Endometrial microvascular endothelial cells (primary cell): ENCODE measurements around the gene PPP2R5C. TPM values are rescaled to one million over a fixed set of nuclear protein-coding genes. Genes with fewer than 3 reads are reported as not detected.

Source experiments
- in situ Hi-C: cut with HindIII; loops from 2 replicates; pipeline ENCODE4 v1.10.0; 2017; ENCODE audit warnings: low sequenced_read_pairs, low pct_unique_long_range_greater_than_20kb; ENCODE audit errors: inconsistent ontology term
- total RNA-seq: library from RNA; depleted of rRNA; stranded (reverse); fragments of >200 nt; gene quantifications from one replicate; pipeline ENCODE4 v1.2.3, GENCODE V29; 2015; ENCODE audit errors: inconsistent ontology term

PPP2R5C gene
- total RNA-seq, 1 donor from 2014 or later: 60.6 TPM

DNA sequence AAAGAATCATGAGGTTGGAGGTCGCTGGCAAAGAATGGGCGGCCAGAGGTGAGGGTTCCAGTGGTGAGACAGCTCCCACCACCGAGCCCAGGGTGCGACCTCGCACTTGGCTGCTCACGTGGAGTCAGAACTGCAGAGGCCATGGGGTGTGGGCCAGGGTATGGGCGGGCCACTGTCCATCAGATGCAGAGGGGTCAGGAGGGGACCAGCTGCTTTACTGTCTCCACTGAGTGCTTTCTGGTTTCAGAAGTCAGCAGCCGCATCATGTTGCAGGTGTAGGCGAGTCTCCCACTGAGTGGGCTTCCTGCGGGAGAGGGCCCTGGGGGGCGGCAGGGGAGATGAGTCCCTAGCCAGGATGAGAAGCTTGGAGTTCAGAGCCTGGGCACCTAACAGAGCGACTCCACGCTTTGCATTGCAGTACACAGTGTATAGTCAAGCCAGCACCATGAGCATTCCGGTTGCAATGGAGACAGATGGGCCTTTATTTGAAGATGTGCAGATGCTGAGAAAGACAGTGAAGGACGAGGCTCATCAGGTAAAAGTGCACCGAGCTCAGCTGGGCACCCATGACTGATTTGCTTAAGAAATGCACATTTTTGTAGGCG, 156.0 kb downstream of the PPP2R5C start:
- in situ Hi-C loops: no loop called here

DNA sequence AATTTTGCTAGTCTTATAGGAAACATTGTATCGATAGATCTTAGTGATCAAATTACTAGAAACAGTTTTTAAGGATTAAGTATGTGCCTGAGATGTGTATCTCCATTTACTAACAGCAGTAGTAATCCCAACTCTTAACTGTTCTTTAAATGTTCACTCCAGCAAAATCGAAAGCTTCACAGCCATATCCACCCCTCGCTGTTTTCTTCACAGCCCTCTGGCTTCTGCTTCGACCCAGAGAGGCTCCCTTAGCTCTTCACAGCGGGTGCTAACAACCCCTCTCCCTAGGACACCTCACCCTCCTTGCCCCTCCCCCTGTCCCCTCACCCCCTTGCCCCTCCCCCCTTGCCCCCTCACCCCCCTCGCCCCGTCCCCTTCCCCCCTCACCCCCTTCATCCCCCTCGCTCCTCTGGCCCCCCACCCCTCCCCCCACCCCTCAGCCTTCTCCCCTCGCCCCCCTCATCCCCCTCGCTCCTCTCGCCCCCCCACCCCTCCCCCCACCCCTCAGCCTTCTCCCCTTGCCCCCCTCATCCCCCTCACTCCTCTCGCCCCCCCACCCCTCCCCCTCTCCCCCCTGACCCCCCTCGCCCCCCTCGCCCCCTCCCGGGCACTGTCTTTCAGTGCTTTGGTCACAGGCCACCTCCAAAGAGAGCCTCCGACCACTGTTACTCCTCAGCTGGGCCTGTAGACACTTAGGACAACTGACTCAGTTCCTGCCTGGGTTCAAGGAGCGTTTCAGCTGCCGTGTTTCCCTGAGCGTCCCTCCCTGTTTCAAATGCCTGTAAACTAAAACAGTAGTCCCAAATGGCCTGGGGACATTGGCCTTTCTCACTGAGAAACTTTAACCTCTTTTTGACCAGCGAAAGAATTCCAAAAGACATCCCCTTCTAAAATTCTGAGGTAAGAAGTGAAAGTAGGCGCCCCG, 156.8 kb downstream of the PPP2R5C start:
- in situ Hi-C loops: no loop called here

DNA sequence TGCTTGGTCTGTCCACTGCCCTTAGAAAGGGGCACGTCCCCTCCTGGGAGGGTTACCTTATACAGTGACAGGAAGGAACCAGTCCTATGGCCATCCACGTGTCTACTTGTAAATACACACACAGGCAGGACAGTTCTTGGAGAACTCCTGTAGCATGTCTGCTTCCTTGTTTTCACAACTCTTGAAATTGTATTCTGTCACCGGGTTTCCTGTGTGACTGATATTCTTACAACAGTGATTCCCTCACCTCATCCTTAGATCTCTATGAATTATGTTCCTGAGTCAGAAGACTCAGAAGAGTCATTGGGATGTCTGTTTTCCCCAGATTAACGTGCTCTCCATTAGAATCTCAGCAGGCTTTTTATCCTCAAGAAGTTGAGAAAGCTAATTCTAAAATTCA, 158.8 kb downstream of the PPP2R5C start:
- in situ Hi-C loops: no loop called here

DNA sequence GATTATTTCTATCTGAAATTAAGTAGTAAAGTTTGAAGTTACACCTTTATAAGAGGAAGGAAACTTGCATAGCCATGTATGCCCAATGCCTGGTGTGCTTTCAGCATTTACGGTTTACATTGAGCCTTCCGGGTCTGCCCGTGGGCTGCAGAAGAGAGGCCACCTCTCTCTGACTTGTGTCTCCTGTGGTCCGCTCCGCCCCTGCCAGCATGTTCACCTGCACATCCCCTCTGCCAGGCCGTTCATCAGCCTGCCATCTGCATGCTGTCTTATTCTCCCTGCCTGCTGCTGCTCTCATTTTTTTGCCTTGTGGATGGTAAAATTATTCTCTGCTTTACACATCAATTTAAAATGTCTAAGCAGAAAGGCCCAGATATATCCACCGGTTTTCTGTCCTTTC, 161.4 kb downstream of the PPP2R5C start:
- in situ Hi-C loops: no loop called here

DNA sequence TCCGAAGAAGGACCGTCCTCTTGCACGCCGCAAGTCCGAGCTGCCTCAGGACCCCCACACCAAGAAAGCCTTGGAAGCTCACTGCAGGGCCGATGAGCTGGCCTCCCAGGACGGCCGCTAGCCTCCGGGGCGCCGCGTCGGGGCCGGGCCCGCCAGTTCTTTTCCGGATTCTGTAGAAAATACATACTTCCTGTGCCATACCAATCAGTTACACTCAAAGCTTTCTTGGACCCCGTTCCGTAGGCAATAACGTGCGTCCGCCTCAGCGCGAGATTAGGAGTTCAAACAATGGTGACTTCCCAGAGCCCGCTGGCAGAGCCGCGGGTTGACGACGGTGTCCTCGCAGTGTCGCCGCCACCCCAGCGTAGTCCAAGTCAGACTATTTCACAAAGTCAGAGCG, 163.6 kb downstream of the PPP2R5C start:
- in situ Hi-C loops: no loop called here

DNA sequence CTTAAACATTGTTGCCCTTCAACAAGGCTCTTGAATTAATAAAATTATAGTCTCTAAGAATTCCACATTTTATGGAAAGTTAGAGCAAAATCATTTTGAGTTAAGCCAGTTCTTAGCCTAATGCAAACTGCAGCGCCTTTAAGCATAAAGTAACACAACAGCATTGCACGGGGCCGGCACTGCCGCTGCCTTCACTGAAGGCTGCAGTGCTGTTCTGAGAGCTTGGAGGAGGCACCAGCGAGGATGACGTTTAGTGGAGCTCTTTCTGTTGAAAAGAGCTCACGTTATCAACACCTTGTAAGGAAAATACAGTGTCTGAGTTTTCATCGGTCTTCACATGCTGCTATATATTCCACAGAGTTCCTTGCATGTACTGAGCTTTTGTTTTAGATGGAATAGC, 164.6 kb downstream of the PPP2R5C start:
- in situ Hi-C loops: no loop called here

DNA sequence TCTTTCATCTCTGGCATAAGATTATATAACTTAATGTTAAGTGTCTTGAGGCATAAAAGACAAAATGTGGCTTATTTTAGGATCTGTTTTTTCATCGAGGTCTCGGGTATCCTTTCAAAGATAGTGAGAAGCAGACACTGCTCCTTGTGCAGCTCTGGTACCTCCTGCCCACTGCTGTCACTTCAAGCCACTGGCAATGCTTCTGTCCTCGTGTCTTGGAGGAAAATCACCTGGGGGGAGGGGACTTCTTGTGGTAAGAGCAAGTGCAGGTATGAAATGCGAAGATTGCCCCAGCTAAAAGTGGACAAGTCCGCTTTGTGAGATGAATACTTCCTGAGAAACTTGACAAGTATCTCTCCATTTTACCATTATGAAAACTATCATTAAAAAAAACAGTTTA, 165.1 kb downstream of the PPP2R5C start:
- in situ Hi-C loops: no loop called here

DNA sequence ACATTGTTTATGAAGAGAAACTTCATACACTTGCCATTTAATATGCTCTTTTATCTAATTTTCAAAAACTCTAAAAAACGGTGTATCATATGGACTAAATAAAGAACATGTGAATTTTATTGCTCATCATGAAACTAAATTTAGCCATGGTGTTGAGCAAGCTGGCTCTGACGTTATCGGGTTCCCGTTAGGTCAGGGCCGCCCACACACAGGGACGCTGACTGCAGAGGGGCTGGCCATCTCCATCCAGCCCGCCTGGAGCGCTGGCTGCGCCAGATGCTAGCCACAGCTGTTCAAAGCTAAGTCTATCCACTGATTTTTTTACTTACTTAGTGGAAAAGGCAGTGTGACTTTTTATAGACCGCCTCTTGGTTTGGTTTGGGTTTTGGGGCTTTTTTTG, 166.3 kb downstream of the PPP2R5C start:
- in situ Hi-C loops: no loop called here

DNA sequence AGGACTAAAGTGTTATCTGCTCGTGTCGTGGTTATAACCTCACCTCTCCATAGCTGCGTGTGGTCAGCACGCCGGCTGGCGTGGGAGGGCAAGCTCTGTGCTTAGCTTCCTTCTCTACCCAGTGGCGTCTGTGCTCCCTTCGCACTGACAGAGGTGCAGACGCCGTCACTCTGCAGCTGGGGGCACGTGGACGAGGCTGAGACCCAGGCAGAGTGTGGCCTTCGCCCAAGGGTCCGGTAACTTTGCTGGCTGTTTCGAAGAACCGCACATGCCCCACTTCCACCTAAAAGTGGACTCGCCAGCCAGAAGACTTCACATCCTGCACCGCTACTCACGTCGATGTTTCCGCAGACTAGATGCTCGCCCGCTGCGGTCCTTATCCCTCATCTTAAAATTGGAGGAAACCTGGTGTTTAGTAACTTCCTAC, 166.9 kb downstream of the PPP2R5C start:
- in situ Hi-C loops: no loop called here

DNA sequence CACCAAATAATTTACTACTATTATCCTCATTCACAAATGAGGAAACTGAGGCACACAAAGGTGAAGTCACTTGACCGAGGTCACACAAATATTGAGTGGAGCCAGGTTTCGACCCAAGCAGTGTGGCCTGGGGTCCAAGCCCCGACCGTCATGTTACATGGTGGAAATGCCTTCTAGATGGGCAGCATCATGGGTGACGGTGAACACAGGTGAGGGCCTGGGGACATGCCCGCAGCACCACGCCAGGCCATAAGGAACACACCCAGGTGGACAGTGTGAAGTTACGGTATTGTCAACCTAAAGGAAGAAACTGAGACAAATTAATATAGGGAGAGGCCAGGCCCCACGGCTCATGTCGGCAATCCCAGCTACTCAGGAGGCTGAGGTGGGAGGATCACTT, 167.6 kb downstream of the PPP2R5C start:
- in situ Hi-C loops: no loop called here

DNA sequence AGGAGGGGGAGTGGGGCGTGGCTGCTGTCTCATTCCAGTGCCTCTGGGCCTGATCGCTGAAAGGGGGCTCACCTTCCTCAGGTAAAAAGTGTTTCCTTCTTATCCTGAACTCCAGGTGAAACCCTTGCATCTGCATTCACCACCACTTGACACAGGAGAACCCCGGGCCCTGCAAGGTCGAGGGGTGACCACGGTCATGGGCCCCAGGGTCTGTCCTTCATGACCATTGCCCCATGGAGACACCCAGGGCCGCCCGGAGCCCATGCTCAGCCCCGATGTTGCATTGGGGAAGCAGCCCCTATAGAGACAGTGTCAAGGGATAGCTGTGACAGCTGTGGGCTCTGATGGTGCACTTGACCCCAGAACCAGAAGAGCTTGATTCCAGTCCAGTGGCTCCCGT, 168.4 kb downstream of the PPP2R5C start:
- in situ Hi-C loops: no loop called here

DNA sequence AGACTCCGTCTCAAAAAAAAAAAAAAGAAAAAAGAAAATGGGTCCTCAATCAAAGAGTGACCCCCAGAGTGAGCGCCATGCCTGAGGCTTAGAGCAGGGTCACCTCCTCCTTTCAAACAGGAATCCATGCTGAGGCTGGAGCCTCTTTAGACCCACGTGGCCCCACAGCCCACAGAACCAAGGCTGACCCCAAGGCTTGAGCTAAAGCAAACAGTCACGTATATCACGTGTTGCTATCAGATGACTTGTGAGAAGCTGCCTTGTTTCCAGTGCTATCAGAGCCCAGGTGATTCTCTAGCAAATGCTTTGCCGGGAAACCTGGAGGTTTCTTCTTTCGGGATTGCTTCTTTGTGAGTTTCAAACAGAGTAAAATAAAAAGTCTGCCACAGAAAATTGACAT, 171.2 kb downstream of the PPP2R5C start:
- in situ Hi-C loops: no loop called here

DNA sequence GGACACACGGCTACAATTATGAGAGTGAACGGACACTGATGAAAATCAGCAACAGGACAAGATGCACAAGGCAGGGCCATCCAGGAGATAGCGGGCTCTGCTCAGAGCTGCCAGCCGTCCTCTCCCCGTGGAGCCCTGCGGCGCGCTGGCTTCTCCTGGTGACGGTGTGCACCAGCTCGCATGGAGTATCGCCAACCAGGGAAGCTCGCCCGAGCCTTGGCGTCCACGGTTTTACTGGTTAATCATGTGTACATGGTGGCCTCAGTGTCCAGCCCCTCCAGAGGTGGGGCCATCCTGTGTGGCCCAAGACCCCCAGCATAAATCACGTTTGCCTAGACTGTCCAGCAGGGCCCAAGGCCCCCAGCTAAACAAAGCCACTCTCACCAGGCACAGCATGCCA, 171.7 kb downstream of the PPP2R5C start:
- in situ Hi-C loops: no loop called here

DNA sequence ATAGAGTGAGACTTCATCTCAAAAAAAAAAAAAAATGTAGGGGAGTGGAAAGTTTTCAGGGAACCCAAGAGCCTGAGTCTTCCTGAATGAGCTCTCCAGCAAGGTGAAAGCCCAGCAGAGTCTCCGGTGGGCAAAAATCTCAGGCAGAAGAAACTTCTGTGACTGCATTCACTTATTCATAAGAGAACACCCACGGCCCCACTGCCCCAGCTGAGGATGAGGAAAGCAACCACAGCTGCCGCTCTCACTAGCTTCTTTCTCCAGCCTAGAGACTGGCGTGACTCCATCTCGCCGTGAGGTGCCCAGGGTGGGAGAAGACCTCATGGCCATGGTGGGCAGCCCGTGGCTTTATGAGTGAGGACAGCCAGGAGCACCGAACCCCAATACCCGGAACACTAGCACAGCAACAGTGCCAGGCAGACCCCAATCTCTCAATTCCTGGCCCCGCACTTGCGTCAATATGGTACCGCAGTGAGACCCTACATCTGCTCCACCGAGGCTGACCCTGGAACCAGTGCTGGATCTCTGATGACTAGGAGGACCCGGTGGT, 173.2 kb downstream of the PPP2R5C start:
- in situ Hi-C loops: no loop called here

DNA sequence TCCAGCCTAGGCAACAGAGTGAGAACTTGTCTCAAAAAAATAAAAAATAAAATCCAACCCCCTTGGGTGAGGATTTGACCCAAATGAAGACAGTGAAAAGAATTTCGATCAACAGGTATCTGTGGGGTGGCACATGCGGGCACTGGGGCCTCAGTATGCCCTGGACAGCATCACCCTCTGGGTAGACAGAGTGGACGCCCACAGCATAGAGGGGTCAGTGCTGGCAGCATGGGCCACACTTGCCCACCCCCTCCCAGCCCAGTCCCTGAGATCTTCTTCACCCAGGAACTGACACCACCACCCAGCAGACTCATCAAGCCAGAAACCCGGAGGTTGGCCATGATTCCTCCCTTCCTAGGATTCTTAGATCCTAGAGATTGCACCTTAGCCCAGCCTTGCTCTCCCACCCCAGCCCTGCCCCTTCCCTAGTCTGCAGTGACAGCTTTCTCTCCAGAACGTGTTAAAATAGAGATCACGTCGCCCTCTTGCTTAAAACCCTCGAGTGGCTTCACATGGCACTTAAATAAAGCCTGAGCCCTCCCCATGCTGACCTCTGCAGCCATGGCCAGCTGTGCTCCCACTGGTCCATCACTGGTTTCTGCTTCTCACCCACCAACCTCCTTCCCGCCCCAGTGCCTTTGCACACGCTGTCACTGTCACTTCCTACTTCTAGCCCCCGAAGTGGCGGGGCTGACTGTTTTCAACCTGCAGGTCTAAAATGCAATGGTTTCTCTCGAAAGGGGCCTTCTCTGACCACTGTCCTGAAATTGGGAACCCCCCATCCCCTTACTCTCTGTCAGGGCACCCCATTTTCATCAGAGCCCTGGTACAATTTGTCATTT, 176.6 kb downstream of the PPP2R5C start:
- in situ Hi-C loops: no loop called here

DNA sequence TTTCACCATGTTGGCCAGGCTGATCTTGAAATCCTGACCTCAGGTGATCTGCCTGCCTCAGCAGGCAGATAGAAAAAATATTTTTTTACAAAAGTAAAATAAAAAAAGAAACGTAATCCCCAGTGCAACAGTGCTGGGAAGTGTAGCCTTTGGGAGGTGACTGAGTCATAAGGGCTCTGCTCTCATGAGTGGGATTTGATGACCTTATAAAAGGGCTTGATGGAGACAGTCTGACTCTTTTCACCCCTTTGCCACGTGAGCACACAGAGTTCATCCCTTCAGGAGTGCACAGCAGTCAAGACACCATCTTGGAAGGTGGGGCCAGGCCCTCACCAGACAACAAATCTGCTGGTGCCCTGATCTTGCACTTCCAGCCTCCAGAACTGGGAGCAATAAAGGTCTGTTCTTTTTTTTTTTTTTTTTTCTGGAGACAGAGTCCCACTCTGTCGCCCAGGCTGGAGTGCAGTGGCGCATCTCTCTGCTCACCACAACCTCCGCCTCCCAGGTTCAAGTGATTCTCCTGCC, 178.2 kb downstream of the PPP2R5C start:
- in situ Hi-C loops: no loop called here

DNA sequence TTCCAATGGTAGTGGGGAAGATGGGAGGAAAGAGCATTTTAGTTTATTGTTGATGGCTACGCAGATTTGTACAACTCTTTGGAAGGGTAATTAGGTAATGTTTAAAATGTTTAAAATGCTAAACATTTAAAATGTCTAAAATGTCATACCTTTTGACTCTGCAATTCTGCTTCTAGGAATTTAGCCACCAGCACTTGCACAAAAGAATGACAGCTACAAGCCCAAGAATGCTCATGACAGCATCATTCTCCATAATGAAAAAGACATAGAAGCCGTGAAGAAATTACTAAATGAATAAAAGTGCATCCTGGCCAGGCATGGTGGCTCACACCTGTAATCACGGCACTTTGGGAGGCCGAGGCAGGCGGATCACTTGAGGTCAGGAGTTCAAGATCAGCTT, 182.9 kb downstream of the PPP2R5C start:
- in situ Hi-C loops: no loop called here

DNA sequence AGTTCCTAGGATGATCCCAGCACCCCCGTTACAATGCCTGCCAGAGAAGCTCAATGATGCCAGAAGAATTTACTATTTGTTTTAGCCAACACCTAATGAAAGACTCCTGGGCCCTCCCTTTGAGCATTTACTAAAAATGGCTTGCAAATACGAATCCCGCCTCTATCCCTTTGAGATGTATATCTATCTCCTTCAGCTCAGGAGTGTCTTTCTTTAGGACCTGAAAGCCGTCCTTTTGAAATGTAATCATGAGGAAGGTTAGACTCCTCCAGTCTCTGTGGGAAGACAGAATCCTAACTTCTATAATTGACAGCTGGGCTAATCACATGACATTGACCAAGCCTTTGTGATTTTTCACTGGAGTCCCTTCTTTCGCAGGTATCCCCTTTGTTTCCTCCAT, 183.7 kb downstream of the PPP2R5C start:
- in situ Hi-C loops: no loop called here

DNA sequence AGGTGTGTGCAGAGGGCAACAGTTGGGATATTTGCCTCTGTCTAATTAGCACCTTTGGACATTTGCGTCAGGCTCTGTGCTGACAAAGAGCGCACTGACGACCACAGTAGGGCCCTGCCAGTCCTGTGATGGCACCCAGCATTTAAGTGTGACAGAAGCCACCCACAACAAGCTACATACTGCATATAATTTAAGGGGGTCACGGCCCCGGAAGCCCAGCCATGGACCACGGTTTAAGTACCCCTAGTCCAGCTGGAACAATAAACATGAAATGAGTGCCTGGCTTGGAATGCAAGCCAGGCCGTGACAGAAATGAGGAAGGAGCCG, 186.0 kb downstream of the PPP2R5C start:
- in situ Hi-C loops: no loop called here
